ENCODE data around the gene LECT2.

DNA sequence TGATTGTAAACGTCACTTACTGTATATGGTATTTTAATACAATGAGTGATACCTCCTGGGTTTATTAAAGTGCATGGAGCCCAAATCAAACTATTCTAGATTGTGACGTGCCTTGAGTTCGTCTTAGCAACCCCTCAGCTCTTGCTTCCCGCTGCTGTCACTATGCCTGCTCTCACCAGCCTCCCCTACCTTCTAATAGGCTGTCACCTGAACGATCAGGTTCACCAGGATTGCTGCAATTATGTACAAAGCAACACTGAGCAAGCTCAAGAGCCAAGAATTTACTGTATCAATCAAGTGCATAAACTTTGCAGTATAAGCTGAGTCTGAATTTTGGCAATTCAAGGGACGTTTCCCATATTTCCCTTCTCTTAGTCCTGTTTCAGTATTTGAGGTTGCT, 3.0 kb downstream of the LECT2 start:
- TF ChIP-seq EZH2 (IDR thresholded peaks at IDR 0.05; ENCODE audit: low read depth, unreplicated experiment) (no peak), POLR2AphosphoS5 (IDR thresholded peaks at IDR 0.05; ENCODE audit: low read depth) (no peak), NANOG (IDR thresholded peaks at IDR 0.05; ENCODE audit: borderline replicate concordance) (no peak)
- TF ChIP-seq, protein P1, sequence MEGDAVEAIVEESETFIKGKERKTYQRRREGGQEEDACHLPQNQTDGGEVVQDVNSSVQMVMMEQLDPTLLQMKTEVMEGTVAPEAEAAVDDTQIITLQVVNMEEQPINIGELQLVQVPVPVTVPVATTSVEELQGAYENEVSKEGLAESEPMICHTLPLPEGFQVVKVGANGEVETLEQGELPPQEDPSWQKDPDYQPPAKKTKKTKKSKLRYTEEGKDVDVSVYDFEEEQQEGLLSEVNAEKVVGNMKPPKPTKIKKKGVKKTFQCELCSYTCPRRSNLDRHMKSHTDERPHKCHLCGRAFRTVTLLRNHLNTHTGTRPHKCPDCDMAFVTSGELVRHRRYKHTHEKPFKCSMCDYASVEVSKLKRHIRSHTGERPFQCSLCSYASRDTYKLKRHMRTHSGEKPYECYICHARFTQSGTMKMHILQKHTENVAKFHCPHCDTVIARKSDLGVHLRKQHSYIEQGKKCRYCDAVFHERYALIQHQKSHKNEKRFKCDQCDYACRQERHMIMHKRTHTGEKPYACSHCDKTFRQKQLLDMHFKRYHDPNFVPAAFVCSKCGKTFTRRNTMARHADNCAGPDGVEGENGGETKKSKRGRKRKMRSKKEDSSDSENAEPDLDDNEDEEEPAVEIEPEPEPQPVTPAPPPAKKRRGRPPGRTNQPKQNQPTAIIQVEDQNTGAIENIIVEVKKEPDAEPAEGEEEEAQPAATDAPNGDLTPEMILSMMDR (conservative IDR thresholded peaks at IDR 0.05; ENCODE audit: low read depth in 2 of 2): no peak
